Measurements from ENCODE around the gene KIAA1210. TPM values are rescaled to one million over a fixed set of nuclear protein-coding genes. Genes with fewer than 3 reads are reported as not detected.
"Not testable (repeated sequence)": the region's sequence is repeated elsewhere in the genome, so short reads cannot be mapped to it uniquely, and the experiment has no call there.

Gene KIAA1210
- total RNA-seq, 2 donors from 2014 or later, result not detected

DNA sequence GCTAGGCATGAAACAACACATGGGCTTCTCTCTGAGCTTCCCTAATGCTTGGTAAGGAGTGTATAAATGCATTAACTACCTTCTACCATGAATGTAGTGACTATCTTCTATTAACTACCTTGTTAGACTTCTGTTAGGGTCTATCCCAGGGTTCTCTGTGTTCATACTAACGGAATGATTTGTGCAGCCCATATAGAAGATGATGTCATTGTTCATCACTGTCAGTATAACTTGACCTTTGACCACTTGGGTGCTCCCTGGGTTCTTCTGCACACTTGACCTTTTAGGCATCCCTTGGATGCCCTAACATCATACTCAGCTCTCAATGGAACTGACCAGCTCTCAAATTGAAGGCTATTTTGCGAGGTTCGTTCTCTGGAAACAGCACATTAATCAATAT is 85.6 kb downstream of the KIAA1210 start:
- no peaks in the 10 kb centered on the region for H3K9me3 ChIP-seq
- DNase-seq, result no peak
- TF ChIP-seq CTCF (IDR thresholded peaks at IDR 0.05), result no peak
- no peaks in the 10 kb centered on the region for H3K36me3 ChIP-seq
- peak overlapping the region; percentile 27 for H3K27ac ChIP-seq
- intact Hi-C loops (cut with DNase I), result no loop called here
- no peak overlapping the region for H3K4me3 ChIP-seq
- H3K4me1 ChIP-seq, result no peaks in the 10 kb centered on the region
- H3K9ac ChIP-seq (ENCODE audit: low read depth in 2 of 2, low read length in 2 of 2), result no peak overlapping the region
- no peaks in the 10 kb centered on the region for H3K27me3 ChIP-seq

GRCh38 chrX:119041175-119041574 is 86.4 kb downstream of the KIAA1210 start:
- Histone ChIP-seq H3K9ac (ENCODE audit: low read depth in 2 of 2, low read length in 2 of 2) (no peak overlapping the region), H3K9me3 (no peaks in the 10 kb centered on the region), H3K36me3 (no peaks in the 10 kb centered on the region), H3K27me3 (no peaks in the 10 kb centered on the region), H3K4me1 (no peaks in the 10 kb centered on the region), H3K27ac (peak overlapping the region; percentile 27), H3K4me3 (no peak overlapping the region)
- no peak for TF ChIP-seq CTCF (IDR thresholded peaks at IDR 0.05)
- DNase-seq, result peak; percentile 51
- intact Hi-C loops (cut with DNase I), result no loop called here

GRCh38 chrX:119040432-119040831 is 87.2 kb downstream of the KIAA1210 start:
- TF ChIP-seq CTCF (IDR thresholded peaks at IDR 0.05), result no peak
- Histone ChIP-seq H3K4me1 (no peaks in the 10 kb centered on the region), H3K36me3 (no peaks in the 10 kb centered on the region), H3K27ac (no peak overlapping the region), H3K9ac (ENCODE audit: low read depth in 2 of 2, low read length in 2 of 2) (no peak overlapping the region), H3K9me3 (no peaks in the 10 kb centered on the region), H3K4me3 (no peak overlapping the region), H3K27me3 (no peaks in the 10 kb centered on the region)
- no peak for DNase-seq
- intact Hi-C loops (cut with DNase I), result no loop called here

DNA sequence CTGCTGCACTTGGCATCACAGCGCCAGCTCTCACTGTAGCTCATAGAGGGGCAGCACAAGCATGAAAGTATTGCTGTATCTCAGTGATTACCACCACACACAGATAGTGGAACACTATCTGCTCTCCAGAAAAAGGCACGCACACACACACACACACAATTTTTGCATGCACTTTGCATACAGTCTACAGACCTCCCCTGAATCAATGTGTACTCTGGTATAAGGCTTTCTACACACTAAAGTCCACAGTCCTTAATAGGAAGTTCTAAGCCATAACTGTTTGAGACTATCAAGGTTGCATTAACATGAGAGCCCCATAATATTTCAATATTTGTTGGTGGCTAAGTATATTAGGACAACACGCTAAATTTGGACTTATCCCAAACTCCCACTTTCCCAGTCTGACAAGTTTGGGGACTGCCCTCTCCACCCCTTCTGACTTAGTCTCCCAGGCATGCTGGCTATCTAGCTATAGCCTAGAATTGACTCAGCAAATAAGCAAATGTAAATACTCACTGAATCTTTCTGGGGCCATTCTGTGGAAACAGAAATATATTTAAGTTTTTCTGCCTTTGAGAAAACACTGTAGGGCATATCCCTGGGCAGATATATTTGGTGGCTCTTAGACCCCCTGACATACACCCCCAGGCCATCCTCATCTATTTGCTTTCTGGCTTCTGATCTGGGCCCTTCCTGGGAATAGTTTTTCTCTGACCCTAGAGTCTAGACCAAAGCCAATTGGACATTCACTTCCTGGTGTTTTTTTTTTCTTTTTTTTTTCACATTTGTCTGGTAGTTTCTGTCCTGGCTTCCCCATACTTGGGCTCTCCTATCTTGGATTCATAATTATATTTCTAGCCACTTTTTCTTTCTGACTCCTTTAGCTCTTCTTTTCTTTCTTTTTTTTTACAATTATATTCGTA is 91.2 kb downstream of the KIAA1210 start:
- no peaks in the 10 kb centered on the region for H3K4me1 ChIP-seq
- DNase-seq, result no peak
- intact Hi-C loops (cut with DNase I), result no loop called here
- no peak overlapping the region for H3K9ac ChIP-seq (ENCODE audit: low read depth in 2 of 2, low read length in 2 of 2)
- no peak for TF ChIP-seq CTCF (IDR thresholded peaks at IDR 0.05)
- H3K9me3 ChIP-seq, result no peaks in the 10 kb centered on the region
- no peak overlapping the region for H3K27ac ChIP-seq
- no peaks in the 10 kb centered on the region for H3K27me3 ChIP-seq
- H3K36me3 ChIP-seq, result no peaks in the 10 kb centered on the region
- H3K4me3 ChIP-seq, result no peak overlapping the region

DNA sequence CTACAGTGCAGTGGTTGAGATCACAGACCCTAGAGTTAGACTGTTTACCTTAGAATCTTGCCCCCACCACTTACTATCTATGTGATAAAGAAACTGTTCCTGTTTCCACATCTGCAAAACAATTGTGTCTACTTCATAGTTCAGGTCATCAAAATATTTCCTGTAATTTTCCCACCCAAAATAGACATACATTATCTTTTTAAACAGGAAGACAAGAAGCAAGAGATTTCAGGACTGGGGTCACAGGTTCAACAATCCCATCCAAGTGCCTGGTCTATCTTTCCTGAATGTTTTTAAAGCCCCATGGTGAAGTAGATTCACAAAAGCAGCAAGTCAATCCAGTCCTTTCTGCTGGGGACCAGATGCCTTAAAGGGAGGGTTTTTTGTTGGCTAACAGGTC is 96.6 kb downstream of the KIAA1210 start:
- no peak for TF ChIP-seq CTCF (IDR thresholded peaks at IDR 0.05)
- intact Hi-C loops (cut with DNase I), result no loop called here

DNA sequence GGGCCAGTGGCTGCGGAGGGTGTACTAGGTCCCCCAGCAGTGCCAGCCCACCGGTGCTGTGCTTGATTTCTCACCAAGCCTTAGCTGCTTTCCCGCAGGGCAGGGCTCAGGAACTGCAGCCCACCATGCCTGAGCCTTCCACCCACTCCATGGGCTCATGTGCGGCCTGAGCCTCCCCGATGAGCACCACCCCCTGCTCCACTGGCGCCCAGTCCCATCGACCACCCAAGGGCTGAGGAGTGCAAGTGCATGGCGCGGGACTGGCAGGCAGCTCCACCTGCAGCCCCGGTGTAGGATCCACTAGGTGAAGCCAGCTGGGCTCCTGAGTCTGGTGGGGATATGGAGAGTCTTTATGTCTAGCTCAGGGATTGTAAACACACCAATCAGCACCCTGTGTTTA is 98.0 kb downstream of the KIAA1210 start:
- H3K27ac ChIP-seq; H3K9ac ChIP-seq (ENCODE audit: low read depth in 2 of 2, low read length in 2 of 2); intact Hi-C loops (cut with DNase I); H3K9me3 ChIP-seq; H3K27me3 ChIP-seq; H3K4me1 ChIP-seq; H3K36me3 ChIP-seq; DNase-seq; H3K4me3 ChIP-seq: not testable (repeated sequence)

More for the DNA sequence above, 96.6 kb downstream of the KIAA1210 start:
- Histone ChIP-seq H3K4me3 (no peak overlapping the region), H3K27ac (no peak overlapping the region), H3K36me3 (no peaks in the 10 kb centered on the region), H3K9me3 (no peaks in the 10 kb centered on the region), H3K27me3 (no peaks in the 10 kb centered on the region), H3K9ac (ENCODE audit: low read depth in 2 of 2, low read length in 2 of 2) (no peak overlapping the region), H3K4me1 (no peaks in the 10 kb centered on the region)
- no peak for DNase-seq

Measured in colonic mucosa (tissue), 4 donors.